Chondrocyte (in vitro differentiated cells): ENCODE results near the gene ARHGEF7. TPM values are rescaled to one million over a fixed set of nuclear protein-coding genes. Genes with fewer than 3 reads are reported as not detected.

Source experiments
- DNase-seq: peaks from one replicate; pipeline ENCODE4 v3.0.0; 2021; ENCODE audit warnings: mixed read lengths, low spot score
- H3K27ac Mint-ChIP-seq: one replicate; pipeline ENCODE4 v1.8.0; 2021; ENCODE audit warnings: mild to moderate bottlenecking, moderate library complexity, mixed read lengths; ENCODE audit not compliant: unreplicated experiment
- H3K27me3 Mint-ChIP-seq: 2 replicates; pipeline ENCODE4 v1.8.0; 2021; ENCODE audit warnings: low read depth, mixed read lengths
- H3K36me3 Mint-ChIP-seq: 2 replicates; pipeline ENCODE4 v1.8.0; 2021; ENCODE audit warnings: low read depth, mixed read lengths
- H3K4me1 Mint-ChIP-seq: 2 replicates; pipeline ENCODE4 v1.8.0; 2021; ENCODE audit warnings: low read depth, mild to moderate bottlenecking, mixed read lengths
- H3K4me3 Mint-ChIP-seq: one replicate; pipeline ENCODE4 v1.8.0; 2021; ENCODE audit warnings: mild to moderate bottlenecking, moderate library complexity, mixed read lengths; ENCODE audit not compliant: unreplicated experiment
- H3K9me3 Mint-ChIP-seq: 2 replicates; pipeline ENCODE4 v1.8.0; 2021; ENCODE audit warnings: low read depth, mixed read lengths
- CTCF ChIP-seq: fragments of 200-600 bp; sonication (generic); IDR thresholded peaks from 2 replicates; pipeline ENCODE4 v1.5.0; 2021; ENCODE audit warnings: antibody characterized with exemption, mild to moderate bottlenecking, moderate library complexity
- total RNA-seq: library from RNA; stranded (reverse); gene quantifications from 3 replicates; pipeline ENCODE4 v1.2.1, GENCODE V29; 2021

ARHGEF7 gene
- total RNA-seq, 1 donor from 2014 or later: 137 TPM

- peak overlapping the region; percentile 86 for H3K4me3 Mint-ChIP-seq
- H3K27me3 Mint-ChIP-seq: peaks cover 2% of the 10 kb centered on the region
- no peak for DNase-seq
- no peak for TF ChIP-seq CTCF
- peaks cover 73% of the 10 kb centered on the region for H3K4me1 Mint-ChIP-seq
- H3K9me3 Mint-ChIP-seq: no peaks in the 10 kb centered on the region
- H3K27ac Mint-ChIP-seq: peak overlapping the region; percentile 98
- peaks cover 2% of the 10 kb centered on the region for H3K36me3 Mint-ChIP-seq
Measured at GRCh38 chr13:111117289-111117688, 2.2 kb downstream of the ARHGEF7 start.

- DNase-seq: no peak
- H3K27ac Mint-ChIP-seq: peak overlapping the region; percentile 98
Measured at GRCh38 chr13:111117961-111118360, 2.9 kb downstream of the ARHGEF7 start.

GRCh38 chr13:111118898-111119607 is 3.9 kb downstream of the ARHGEF7 start:
- no peak overlapping the region for H3K4me3 Mint-ChIP-seq
- peak overlapping the region; percentile 98 for H3K27ac Mint-ChIP-seq
- no peaks in the 10 kb centered on the region for H3K9me3 Mint-ChIP-seq
- no peaks in the 10 kb centered on the region for H3K27me3 Mint-ChIP-seq
- H3K4me1 Mint-ChIP-seq: peaks cover 78% of the 10 kb centered on the region
- DNase-seq: no peak
- TF ChIP-seq CTCF: no peak
- peaks cover 2% of the 10 kb centered on the region for H3K36me3 Mint-ChIP-seq

More at GRCh38 chr13:111117961-111118360, 2.9 kb downstream of the ARHGEF7 start:
- Mint-ChIP-seq H3K4me1 (peaks cover 78% of the 10 kb centered on the region), H3K4me3 (peak overlapping the region; percentile 86), H3K36me3 (peaks cover 2% of the 10 kb centered on the region), H3K27me3 (no peaks in the 10 kb centered on the region), H3K9me3 (no peaks in the 10 kb centered on the region)
- no peak for TF ChIP-seq CTCF

- Mint-ChIP-seq H3K36me3 (peaks cover 2% of the 10 kb centered on the region), H3K27me3 (no peaks in the 10 kb centered on the region), H3K9me3 (no peaks in the 10 kb centered on the region), H3K27ac (peak overlapping the region; percentile 80), H3K4me3 (peak overlapping the region; percentile 27), H3K4me1 (peaks cover 73% of the 10 kb centered on the region)
- no peak for DNase-seq
- TF ChIP-seq CTCF: no peak
Measured at GRCh38 chr13:111119966-111120365, 4.9 kb downstream of the ARHGEF7 start.

GRCh38 chr13:111120422-111120821 is 5.3 kb downstream of the ARHGEF7 start:
- Mint-ChIP-seq H3K4me1 (peaks cover 78% of the 10 kb centered on the region), H3K27me3 (no peaks in the 10 kb centered on the region), H3K36me3 (peaks cover 2% of the 10 kb centered on the region), H3K27ac (peak overlapping the region; percentile 80), H3K4me3 (peak overlapping the region; percentile 22), H3K9me3 (no peaks in the 10 kb centered on the region)
- TF ChIP-seq CTCF: no peak
- DNase-seq: no peak
